GM21526 (cell line): ENCODE data around the gene OTUD5.
"Not testable (repeated sequence)": the region's sequence is repeated elsewhere in the genome, so short reads cannot be mapped to it uniquely, and the experiment has no call there.

Source experiments
- ATAC-seq: cut with Tn5 transposase; IDR thresholded peaks from one replicate; pipeline ENCODE4 v1.9.1; 2021; ENCODE audit warnings: moderate library complexity; ENCODE audit not compliant: unreplicated experiment, low FRiP score

The OTUD5 gene

GRCh38 chrX:48891402-48892288 is 65.8 kb downstream of the OTUD5 start:
- peak; percentile 68 for ATAC-seq

- peak; percentile 27 for ATAC-seq
Measured at GRCh38 chrX:48890934-48891401, 66.4 kb downstream of the OTUD5 start.

GRCh38 chrX:48890296-48890925 is 67.0 kb downstream of the OTUD5 start:
- ATAC-seq = no peak

- ATAC-seq = not testable (repeated sequence)
Measured at GRCh38 chrX:48886586-48886985, 70.8 kb downstream of the OTUD5 start.

- ATAC-seq = no peak
Measured at GRCh38 chrX:48883729-48884128, 73.7 kb downstream of the OTUD5 start.

GRCh38 chrX:48876944-48877343 is 80.5 kb downstream of the OTUD5 start:
- not testable (repeated sequence) for ATAC-seq
